Forelimb muscle (tissue), 1 donor: Measurements from ENCODE around the gene SP110. TPM values are rescaled to one million over a fixed set of nuclear protein-coding genes. Genes with fewer than 3 reads are reported as not detected.

Experiments used
- DNase-seq: peaks from one replicate; pipeline ENCODE4 v3.0.0-alpha.2; 2013; ENCODE audit warnings: low read depth
- polyA plus RNA-seq: library from polyadenylated mRNA; unstranded; fragments of 120-200 nt; gene quantifications from one replicate; pipeline ENCODE4 v1.2.1, GENCODE V29; 2013; ENCODE audit not compliant: insufficient read length

SP110 gene
- polyA plus RNA-seq, 1 donor = 11.9 TPM

DNA sequence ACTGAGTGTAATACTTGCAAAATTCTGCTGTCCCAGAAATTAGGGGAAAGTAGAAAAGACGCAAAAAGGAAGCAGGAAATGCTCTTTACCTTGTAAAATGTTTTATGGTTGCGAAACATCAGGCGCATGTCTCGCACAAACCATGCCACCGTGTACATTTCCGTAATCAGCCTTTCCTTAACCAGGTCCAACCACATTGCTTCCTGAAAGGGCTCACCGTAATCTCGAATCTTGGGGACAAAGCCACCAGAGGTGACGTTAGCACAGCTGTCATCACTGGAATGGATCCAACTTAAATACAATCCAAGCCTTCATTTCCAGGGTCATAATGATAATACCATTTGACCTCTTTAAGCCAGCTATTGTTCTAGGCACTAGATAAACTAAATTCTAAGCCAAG lies 49.3 kb downstream of the SP110 start:
- DNase-seq = no peak

DNA sequence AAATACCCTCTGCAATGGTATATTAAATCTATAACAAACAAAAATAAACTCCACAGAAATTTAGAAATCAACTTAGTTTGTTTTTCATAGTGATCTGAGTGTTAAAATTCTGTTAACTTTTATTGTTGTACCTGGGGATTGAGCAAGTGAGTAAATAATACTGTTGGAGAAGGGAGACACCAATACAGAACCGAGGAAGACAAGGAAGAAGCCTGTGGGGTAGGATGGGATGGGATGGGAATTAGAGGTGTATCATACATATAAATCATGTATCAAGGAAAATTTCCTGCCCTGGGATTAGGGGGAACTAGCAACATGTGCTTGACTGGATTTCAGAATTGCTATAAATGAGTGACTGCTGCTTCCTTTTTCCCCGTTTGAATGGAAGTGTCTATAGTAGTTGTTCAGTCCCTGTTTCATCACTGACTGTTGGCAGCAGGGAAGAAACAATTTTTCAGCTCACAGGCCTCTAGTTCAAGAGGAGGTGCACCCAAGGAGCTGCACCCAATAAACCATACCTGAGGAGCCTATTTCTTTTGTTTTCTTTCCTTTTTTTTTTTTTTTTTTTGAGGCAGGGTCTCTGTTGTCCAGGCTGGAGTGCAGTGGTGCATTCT lies 53.1 kb downstream of the SP110 start:
- no peak for DNase-seq

DNA sequence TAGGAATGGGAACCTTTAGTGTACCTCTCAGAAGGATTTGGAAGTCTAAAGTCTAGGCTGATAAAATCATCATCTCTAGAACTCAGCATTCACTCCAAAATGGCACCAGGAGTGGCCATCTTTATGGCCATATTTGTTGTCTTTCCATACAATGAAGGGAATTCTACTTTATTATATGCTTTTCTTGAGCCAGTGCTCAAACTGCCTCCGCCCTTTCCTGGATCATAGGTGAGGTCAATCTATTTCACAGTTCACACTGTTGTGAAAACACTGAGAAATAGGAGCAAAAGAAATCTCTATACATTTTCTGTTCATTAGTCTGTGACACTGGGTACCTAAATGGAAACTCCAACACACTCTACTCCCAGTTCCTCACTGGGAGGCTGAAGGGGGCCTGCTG lies 55.6 kb downstream of the SP110 start:
- DNase-seq = no peak

DNA sequence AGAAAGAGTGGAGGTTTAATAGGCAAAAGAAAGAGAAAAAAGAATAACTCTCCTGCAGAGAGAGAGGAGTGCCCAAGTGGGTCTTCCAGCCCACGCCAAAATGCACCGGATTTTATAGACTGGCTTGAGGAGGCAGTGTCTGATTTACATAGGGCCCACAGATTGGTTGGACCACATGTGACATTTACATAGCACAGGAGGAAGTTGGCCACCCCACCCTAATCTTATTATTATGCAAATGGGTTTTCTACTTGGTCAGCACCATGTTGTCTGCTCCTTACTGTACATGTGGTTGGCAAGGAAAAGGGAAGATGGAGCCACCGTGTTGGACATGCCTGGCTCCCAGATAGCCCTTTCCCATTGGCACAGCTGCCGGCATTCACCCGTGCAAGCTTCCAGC lies 56.8 kb downstream of the SP110 start:
- DNase-seq = no peak

DNA sequence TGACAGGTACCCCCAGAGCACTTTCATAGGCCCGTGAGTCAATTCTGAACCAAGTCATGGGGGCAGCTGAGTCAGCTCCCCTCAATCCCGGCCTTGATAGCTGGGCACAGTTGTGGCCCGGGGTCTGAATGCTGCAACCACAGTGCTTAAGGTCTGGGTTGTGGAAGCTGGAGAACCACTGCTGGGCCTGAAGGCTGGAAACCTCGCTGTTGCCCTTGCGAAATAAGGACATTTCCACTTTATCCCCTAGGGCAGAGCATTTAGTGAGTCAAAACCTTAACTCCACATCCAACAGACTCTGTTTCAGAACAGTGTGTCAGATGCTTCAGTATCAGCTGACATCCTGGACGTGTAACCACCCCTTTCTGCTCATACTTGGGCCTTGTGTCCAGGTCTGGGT lies 58.6 kb downstream of the SP110 start:
- no peak for DNase-seq

DNA sequence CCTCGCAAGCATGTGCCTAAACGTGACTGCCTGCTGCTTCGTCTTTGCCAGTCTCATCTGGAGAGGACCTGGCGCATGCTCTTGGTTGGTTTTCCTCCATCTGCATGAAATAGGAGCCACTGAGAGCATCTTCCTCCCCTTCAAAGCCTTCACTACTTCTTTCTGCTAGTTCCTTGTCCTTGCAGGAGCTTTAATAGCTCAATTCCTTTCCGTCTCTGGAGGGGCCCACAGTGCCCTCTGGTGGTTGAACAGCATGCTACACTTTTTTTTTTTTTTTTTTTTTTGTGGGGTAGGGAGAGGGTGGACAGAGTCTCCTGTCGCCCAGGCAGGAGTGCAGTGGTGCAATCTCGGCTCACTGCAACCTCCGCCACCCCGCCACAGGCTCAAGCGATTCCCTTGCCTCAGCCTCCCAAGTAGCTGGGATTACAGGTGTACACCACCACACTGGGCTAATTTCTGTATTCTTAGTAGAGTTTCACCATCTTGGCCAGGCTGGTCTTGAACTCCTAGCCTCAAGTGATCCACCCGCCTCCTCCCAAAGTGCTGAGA lies 59.6 kb downstream of the SP110 start:
- DNase-seq = peak; percentile 4

DNA sequence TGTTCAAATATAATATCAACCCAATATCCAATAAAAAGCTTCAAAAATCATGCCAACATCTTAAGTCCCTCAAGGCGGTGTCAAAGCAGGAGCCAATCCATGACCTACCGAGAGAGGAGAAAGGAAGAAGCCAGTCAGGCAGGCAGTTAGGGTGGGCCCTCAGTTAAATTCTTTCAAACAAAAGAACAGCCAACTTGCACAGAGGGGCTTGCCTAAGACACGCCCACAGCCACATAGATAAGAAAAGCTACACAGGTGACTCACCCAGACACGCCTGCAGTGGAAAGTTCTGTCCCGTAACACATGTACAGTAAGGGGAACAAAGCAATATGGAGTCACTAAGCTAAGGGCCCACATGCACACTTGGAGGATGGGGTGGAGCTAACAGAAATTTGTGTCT lies 61.3 kb downstream of the SP110 start:
- DNase-seq = no peak

DNA sequence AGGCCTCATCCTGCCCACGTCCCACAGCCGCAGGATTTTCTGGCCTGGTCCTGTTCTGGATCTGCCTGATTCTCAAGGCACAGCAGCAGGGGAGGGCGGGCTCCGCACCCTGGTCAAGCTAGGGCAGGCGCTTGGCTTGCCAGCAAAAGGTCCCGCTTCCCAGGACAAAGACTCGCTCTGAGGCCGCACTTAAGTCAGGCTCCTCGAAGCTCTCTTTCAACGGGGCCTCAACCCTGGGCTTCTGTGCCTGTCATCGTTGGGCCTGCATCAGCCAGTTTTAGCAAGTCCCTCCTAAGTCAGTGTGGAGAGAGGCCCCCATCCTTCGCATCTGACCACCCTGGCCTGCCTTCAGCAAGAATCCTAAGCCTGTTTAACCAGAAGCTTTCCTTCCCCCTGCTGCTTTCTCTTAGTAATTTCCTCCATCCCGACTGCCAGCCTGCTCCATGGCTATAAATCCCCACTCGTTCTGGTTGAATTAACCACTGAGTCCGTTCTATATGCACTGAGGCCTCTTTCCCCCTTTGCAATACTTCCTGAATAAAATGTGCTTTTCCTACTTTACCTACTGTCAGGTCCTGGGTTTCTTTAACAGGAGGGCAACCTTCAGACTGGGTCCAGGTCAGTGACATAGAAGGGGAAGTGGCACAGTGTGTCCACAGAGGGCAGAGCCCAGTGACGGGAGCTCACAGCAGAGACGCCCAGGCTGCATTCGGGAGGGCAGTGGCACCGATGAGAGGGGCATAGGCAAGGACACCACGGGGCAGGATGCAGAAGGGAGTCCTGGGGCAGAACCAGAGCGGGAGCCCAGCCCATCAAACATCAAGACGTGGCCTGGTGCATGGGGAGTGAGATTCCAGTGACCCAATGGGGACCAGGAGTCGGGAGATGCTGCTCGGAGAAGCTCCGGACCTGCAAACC lies 62.7 kb downstream of the SP110 start:
- no peak for DNase-seq

DNA sequence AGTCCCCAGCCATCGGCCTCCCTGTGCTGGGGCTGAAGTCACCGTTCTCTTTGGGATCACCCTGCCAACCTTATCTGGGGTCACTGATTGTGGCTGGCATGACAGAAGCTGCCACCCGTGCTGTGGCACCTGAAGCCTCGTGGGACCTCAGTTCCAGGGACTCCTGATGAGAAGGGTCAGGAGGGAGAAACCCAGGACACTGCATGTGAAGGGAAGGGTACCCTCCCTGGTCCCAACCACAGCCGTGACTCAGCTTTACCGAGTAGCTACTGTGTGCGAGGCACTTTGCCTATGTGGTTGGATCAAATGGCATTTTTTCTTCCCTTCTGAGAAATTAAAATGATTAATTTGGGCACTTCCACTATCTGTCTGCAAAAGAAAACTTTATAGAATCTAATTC lies 64.4 kb downstream of the SP110 start:
- DNase-seq = no peak

DNA sequence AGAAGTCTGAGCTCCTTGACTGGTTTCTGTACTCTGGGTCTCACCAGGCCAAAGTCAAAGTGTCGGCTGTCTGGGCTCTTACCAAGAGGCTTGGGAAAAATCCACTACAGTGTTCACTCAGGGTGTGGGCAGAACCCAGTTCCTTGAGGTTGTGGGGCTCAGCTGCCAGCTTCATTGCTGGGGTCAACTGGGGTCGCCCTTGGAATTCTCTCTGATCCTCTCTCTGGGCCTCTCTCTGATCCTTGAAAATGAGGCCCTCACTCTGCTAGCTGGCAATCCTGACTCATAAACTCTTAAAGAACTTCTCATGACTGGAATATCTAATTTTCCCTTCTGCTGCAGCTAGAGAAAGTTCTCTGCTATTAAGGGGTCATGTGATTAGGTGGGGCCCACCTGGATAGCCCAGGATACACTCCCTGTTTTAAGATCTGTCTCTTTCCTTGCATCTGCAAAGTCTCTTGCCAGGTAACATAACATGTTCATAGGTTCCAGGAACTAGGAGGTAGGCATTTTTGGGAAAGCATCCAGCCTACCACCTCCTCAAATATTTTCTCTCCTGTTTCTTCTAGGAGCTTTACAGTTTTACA lies 66.3 kb downstream of the SP110 start:
- DNase-seq = no peak

DNA sequence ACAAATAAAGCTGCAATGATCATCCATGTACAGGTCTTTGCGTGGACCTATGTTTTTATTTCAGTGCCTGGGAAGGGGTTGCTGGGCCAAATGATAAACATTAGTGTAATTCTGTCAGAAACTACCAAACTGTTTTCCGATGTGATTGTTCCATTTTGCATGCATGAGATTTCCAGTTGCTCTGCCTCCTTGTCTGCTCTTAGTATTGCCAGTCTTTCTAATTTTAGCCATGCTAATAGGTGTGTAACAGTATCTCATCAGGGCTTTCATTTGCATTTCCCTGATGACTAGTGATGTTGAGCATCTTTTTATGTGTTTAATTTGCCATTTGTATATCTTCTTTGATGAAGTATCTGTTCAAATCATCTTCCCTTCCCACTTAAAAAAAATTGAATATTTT lies 67.5 kb downstream of the SP110 start:
- no peak for DNase-seq

DNA sequence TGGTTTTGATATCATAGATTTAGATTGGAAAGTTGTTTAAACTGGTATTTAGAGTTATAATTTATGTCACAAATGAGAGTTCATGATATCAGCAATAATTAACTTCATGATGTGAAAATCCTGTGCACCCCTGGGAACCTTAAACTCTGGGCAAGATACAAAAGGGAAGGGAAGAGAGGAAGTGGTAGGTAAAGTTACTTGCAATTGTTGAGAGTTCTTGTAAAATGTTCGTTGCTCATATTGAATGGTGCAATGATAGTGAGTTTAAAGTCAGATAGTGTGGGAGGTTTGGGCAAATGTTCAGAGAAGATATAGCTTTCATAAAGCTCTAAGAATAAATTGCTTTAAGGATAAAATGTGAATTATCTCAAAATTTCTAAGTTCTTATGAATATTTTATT lies 75.4 kb downstream of the SP110 start:
- DNase-seq = no peak

DNA sequence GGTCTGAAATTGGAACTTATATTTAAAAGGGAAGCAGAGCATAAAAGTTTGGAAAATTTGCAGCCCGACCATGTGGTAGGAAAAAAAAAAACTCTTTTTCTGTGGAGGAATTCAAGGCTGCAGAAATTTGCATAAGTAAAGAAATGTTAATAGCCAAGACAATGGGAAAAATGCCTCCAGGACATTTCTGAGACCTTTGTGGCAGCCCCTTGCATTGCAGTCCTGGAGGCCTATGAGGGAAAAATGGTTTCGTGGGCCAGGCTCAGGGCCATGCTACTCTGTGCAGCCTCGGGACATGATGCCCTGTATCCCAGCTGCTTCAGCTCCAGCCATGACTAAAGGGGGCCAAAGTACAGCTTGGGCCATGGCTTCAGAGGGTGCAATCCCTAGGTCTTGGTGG lies 79.1 kb downstream of the SP110 start:
- no peak for DNase-seq

DNA sequence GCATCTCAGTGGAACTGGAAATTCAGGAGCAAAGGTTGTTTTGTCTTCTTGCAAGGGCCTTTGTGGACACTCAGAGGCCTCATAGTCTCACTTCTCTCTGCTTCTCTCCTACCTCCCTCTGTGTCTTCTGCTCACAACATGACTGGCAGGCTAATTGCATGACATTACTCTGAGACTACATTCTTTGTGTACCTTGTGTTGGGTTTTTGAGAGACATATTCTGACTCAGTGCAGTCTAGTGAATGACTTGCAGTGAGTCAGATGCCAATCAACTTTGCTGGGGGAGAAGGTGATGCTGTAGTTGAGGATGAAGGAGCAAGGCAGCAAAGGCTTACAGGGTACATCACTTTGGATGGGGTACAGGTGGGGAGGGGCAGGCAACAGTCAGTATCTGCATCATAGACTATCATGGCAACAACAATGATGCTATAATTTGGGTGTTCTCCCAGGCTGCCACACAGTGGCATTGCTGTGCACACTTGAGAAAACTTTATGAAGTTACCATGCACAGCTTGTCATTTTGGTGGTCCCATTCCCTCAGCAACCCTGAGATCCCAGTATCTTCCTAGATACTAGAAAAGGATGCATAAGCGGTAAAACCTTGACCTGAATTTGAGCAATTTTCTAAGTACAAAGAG lies 81.8 kb downstream of the SP110 start:
- no peak for DNase-seq

DNA sequence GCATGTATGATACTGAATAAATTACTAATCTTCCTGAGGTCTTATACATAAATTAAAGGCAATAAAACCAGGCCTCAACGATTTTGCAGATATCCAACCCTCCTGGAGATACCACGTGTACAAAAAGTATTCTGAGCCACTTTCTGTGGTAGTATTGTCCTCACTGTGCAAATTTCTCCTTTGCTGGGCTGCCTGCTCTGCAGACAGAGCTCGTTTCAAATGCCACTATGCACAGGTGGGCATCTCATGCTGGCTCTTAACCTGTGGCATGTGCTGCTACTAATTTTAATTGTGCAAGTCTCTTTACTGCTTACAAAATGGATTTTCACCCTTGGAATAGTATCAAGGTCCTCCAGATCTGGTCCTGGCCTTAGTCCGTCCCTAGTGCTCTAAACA lies 84.7 kb downstream of the SP110 start:
- no peak for DNase-seq

DNA sequence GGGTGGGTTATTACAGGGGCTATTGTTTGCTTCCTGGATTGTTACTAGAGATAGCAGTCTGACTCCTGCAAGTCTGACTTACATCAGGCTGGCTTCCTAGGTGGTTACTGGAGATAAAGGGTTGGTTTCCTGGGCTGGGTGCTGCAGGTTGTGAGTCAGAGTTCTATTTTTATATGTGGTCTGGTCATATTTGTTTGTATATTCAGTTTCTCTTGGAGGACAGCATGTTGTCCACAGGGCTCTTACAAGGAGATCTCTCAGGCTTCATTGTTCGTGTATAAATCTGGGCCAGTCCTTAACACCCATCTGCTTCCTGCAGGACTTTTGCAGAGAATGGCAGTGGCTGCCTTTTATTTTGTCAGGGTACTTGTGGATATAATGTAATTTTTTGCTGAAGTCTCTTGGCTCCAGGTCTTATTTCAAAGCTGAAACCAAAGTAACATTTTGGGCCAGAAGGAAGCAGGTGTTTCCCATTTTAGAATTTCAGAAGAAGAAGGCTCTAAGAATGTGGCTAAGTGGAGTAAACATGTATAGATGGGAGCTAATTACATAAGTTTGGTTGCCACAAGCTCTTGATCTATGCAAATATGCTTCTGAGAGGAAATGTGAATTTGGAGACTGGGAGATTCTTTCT lies 85.2 kb downstream of the SP110 start:
- DNase-seq = no peak

DNA sequence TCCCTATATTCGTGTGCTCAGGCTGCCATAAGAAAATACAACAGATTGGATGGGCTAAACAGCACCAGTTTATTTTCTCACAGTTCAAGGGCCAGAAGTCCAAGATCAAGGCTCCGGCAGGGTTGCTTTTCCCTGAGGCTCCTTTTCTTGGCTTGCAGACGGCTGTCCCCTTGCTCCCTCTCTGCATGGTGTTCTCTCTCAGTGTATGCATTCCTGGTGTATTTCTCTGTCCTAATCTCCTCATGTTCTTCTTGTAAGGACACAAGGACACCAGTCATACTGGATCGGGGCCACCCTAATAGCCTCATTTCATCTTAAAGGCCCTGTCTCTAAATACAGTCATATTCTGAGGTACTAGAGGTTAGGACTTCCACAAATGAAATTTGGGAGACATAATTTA lies 88.4 kb downstream of the SP110 start:
- no peak for DNase-seq

DNA sequence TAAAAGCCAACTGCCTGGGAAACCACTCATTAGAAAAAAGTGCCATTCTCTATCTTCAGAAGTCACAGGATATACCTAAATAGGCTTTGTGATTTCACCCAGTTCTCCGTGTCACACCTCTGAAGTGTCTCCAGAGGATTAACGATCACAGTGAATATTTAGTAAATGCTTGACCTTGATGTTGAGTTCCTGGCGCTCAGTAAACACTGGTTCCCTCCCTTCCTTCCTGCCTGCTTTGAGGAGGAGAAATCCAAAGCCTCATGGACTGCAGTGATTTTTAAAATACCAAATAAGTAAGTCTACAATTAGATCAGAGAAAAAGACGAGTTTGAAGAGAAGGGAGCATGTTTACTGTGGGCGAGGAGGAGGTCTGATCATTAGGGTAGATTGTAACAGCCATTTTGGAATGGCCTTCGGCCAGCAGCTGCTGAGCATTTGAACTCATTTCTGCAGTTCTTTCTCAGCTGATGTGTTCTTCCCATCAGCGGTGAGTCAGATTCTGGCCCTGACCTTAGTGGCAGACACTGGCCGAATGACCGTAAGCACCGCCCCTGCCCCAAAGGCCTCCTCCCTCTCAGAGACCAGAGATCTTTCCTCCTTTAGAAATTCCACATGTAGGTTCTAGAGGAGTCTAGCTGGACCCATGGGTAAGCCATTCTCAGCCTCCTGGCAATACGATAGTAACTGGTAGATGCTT lies 89.0 kb downstream of the SP110 start:
- DNase-seq = no peak

DNA sequence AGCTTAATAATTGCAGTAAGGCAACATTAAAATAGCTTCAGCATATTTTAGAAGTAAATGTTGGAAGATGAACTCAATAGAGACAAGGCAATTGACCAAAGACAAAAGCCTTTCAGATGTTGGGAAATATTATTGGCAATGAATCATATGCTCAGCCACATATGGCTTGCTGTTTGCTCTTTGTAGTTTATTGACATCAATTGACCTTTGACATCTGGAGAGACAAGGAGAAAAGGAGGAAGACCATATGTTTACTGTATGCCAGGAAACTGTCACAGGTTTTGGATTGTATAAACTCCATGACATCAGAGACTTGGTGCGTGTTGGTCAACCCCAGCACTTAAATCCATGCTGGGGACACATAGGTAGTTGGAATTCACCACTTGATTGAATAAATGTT lies 90.4 kb downstream of the SP110 start:
- no peak for DNase-seq

DNA sequence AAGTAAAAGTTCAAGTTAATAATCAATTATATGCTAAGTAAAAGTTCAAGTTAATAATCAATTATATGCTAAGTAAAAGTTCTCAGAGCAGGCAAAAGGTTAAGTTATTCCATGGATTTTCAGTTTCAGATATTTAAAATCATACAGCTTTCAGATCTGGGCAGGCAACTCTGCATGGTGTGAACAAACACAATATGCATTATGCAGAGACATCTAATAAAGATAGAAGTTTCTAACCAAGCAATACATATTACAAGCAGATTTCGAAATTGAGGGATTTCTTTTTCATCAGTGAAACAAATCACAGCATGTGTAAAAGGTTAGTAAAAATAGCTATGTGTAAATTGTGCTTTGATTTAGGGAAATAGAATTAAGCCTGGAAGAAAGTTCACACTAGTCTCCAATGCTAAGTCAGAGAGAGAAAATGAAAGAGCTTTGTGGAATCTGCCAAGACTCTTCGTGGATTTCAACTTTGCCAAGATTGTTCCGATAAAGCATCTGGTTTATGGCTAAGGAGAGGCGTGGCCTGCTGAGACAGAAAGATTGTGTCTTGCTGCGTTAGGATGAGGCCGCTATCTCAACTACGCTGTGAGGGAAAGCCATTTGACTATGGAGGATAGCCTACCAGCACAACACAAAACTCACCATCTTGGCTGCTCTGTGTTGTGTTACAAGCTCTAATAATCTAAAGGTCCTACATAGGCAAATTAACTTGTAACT lies 91.0 kb downstream of the SP110 start:
- DNase-seq = no peak

DNA sequence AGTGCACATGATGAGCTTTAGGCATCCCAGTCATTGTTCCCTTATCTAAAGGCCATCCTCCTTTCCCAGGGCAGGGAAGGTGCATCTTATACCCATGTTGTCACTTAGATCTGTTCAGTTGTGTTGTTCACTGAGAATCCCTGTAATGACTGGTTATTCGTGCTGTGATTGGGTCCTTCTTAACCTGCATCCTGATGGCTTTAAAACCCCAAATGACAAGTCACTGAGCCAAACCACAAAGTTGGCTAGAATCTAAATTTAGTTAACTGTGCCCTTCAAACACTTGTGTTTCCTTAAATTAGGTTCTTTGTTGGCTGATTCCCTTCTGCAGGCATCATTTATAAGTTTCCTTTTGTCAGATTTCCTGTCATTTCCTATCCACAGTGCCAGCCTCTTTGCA lies 92.6 kb downstream of the SP110 start:
- no peak for DNase-seq
